GM18508 (cell line): ENCODE measurements around the gene C10orf62.
"Not testable (repeated sequence)": the region's sequence is repeated elsewhere in the genome, so short reads cannot be mapped to it uniquely, and the experiment has no call there.

Source experiments
- ATAC-seq: cut with Tn5 transposase; IDR thresholded peaks from one replicate; pipeline ENCODE4 v1.9.1; 2021; ENCODE audit warnings: moderate number of reproducible peaks; ENCODE audit not compliant: insufficient read depth, unreplicated experiment

C10orf62 gene

GRCh38 chr10:97618285-97618684 is 28.8 kb downstream of the C10orf62 start:
- no peak for ATAC-seq

- ATAC-seq = no peak
Observed at GRCh38 chr10:97618733-97619132, 29.2 kb downstream of the C10orf62 start.

GRCh38 chr10:97623277-97623676 is 33.8 kb downstream of the C10orf62 start:
- no peak for ATAC-seq

- no peak for ATAC-seq
Observed at GRCh38 chr10:97627731-97628130, 38.2 kb downstream of the C10orf62 start.

DNA sequence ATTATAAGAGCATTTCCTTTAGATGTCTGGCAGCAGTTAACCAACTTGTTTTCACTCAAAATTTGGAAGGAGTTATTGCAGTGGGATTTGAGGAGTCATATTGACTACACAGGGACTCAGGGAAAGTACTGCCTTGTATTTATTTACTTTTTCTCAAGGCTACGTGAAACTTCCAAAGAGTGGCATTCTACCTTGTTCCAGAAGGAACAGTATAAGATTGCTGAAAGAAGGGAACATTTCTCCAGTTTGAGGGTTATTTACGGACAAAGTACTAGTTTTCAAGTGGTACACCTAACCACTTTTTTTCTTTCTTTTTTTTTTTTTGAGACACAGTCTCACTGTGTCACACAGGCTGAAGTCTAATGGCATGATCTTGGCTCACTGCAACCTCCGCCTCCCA is 38.7 kb downstream of the C10orf62 start:
- ATAC-seq = no peak

DNA sequence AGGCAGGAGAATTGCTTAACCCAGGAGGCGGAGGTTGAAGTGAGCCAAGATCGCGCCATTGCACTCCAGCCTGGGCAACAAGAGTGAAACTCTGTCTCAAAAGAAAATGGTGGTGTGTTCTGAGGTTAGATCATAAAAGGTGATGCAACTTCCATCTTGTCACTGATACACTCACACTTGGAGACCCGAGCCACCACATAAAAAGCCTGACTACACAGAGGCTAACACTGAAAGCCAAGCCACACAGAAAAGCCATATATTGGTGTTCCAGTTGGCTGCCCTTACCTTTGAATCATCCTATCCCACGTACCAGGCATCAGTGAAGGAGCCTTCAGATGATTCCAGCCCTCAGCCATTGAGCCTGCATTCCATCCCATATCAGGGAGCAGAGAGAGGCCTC is 39.8 kb downstream of the C10orf62 start:
- ATAC-seq = no peak

GRCh38 chr10:97631098-97631497 is 41.6 kb downstream of the C10orf62 start:
- no peak for ATAC-seq

DNA sequence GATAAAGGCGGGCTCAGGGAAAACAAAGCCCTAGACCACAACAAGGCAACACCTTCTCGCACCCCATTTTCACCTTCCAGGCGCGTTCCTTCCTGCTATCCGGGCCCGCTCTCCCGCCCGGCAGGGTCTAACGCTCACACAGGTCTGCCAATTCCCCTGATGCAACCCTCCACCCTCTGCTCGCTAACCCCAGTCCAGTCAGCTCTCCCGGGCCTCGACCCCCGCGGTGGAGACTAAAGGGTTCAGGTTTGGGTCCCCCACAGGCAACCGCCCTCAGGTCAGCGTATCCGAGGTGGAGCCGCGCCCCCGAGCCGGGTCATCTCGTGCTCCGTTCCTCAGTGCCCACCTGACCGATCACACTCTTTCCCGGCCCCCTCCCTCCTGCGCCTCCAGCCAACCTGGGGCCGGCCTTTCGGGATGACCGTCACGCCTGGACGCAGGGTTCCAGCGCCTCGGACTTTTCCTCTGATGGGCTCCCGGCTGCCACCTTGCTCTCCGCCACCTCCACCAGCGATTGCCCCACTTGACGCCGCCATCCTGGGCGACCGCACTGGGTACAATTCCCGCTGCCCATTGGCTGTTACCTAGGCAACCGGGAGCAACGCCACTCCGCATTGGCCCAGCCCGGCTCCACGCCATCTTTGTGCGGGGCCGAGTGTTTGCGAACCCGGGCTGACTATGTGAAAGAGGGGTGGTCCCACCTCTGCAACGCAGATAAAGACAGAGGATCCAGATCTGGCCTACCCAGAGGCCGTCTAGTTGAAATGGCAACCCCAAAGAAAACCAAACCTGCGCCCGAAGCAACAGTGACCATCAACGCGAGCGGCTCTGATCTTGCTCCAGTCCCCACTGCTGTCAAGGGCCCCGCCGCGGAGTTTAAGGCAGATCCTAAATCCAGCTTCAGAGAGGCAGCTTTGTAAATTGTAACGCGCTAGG is 43.7 kb downstream of the C10orf62 start, which contains the start of gene MORN4:
Gene MORN4, minus strand, starts transcription at position 552 of the 936 bp plus-strand sequence. CDS start 13,847 bp downstream, outside the sequence.
- peak; percentile 90 for ATAC-seq

DNA sequence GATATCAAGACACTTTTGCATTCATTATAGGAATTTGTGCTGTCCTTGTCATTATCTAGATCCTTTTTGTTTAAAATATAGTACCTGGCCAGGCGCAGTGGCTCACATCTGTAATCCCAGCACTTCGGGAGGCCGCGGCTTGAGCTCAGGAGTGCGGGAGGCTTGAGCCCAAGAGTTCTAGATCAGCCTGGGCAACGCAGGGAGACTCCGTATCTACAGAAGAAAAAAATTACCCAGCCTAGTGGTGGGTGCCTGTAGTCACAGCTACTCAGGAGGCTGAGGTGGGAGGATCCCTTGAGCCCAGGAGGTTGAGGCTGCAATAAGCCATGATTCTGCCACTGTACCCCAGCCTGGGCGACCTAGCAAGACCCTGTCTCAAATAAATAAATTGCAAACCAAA is 44.4 kb downstream of the C10orf62 start:
- ATAC-seq = no peak

DNA sequence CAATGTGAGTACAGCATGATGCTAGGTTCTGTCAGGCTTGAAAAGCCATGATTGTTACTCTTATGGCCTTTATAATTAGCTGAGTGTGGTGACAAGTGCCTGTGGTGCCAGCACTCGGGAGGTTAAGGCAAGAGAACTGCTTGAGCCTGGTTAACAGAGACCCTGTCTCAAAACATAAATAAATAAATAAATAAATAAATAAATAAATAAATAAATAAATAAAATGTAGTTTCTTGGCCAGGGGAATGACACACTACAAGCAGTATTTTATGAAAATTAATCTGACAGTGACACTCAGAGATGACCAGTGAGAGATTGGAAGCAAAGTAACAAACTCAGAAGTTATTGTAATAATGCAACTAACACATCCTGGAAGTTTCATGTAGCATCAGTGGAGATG is 46.1 kb downstream of the C10orf62 start:
- ATAC-seq = no peak

- ATAC-seq = not testable (repeated sequence)
Observed at GRCh38 chr10:97639090-97639489, 49.6 kb downstream of the C10orf62 start.

DNA sequence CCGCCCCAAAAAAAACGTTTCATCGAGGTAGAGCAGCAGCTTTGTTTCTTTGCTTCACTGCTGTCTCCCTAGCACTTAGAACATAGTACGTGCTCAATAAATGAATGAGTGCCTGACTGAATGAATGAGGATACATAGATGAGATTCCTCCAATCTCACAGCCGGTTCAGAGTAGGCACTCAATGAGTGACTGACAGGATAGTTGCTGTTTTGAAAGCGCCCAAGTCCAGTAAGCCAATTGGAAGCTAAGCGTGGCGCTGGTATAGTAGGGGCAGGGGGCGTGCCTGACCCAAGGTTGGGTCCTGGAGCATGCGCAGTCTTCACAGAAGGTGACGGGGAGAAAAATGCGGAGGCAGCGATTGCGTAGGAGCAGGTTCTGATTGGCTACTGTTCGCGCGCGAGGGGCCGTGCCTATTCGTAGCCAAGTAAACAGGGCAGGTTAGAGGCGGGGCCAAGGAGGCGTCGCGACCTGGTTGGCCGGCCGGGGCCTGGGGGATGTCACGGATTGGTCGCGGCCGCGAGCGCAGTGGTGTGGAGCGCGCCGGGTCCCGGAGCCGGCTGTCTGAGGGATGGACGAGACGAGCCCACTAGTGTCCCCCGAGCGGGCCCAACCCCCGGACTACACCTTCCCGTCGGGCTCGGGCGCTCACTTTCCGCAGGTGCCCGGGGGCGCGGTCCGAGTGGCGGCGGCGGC is 50.8 kb downstream of the C10orf62 start, which contains the start of gene PI4K2A:
Gene PI4K2A, plus strand, starts transcription at position 498 of the 694 bp plus-strand sequence. Its CDS starts 72 bp downstream, at position 570.
- ATAC-seq = peak; percentile 82
